Upper lobe of left lung (tissue), 6 donors: ENCODE measurements around the gene SMIM44. TPM values are rescaled to one million over a fixed set of nuclear protein-coding genes. Genes with fewer than 3 reads are reported as not detected.

Source experiments
- ATAC-seq, 2 donors: fragments of 200-7000 bp; cut with Tn5 transposase; one replicate each; pipeline ENCODE4 v1.9.1; 2022; ENCODE audit warnings: mild to moderate bottlenecking in 2 of 2, moderate library complexity in 2 of 2; ENCODE audit not compliant: low FRiP score in 2 of 2
- DNase-seq, 2 donors: peaks; one replicate each; pipeline ENCODE4 v3.0.0-alpha.2; 2019 to 2020
- H3K27ac ChIP-seq, 4 donors: fragments of 200-600 bp; sonication (generic); one replicate each; pipeline ENCODE4 v1.5.1; 2016 to 2019
- H3K27me3 ChIP-seq, 4 donors: fragments of 200-600 bp; sonication (generic); one replicate each; pipeline ENCODE4 v1.5.1; 2017 to 2019
- H3K36me3 ChIP-seq, 4 donors: fragments of 200-600 bp; sonication (generic); one replicate each; pipeline ENCODE4 v1.5.1; 2016 to 2019
- H3K4me1 ChIP-seq, 4 donors: fragments of 200-600 bp; sonication (generic); one replicate each; pipeline ENCODE4 v1.5.1; 2018 to 2019
- H3K4me3 ChIP-seq, 4 donors: fragments of 200-600 bp; sonication (generic); one replicate each; pipeline ENCODE4 v1.5.1; 2017 to 2019; ENCODE audit warnings: mild to moderate bottlenecking in 2 of 4, moderate library complexity in 1 of 4
- H3K9me3 ChIP-seq, 4 donors: fragments of 200-600 bp; sonication (generic); one replicate each; pipeline ENCODE4 v1.5.1; 2018 to 2019
- EP300 ChIP-seq, 4 donors: sonication (generic); formaldehyde crosslinking; IDR thresholded peaks; one replicate each; pipeline ENCODE4 v1.5.1; 2017; ENCODE audit warnings: antibody characterized with exemption in 4 of 4, control low read depth in 2 of 4
- POLR2A ChIP-seq, 4 donors: fragments of 450-650 bp; IDR thresholded peaks; one replicate each; pipeline ENCODE4 v1.5.1; 2016 to 2017; ENCODE audit warnings: antibody characterized with exemption in 4 of 4, mild to moderate bottlenecking in 2 of 4
- POLR2AphosphoS5 ChIP-seq, 2 donors: sonication (generic); formaldehyde crosslinking; IDR thresholded peaks; one replicate each; pipeline ENCODE4 v1.5.1; 2017; ENCODE audit warnings: antibody characterized with exemption in 2 of 2
- WGBS, 2 donors: methylation state at CpG; one replicate each; pipeline ENCODE4 v1.1.5; 2017 to 2018; 5-methylcytosine and 5-hydroxymethylcytosine counted together
- total RNA-seq, 6 donors: library from RNA; depleted of rRNA in 4 of 6; stranded (reverse); fragments of >200 nt in 4 of 6; gene quantifications; one replicate each; pipeline versions ENCODE4 v1.1.0 to v1.2.1, GENCODE V29; 2016 to 2021
- TF ChIP-seq, protein P1 (sequence below), 6 experiments: fragments of 450-650 bp in 4 of 6; fragments of 200-600 bp in 2 of 6; sonication (generic) in 2 of 6; IDR thresholded peaks; one replicate each; pipeline ENCODE4 v1.5.1; 2016 to 2019; ENCODE audit warnings: antibody characterized with exemption in 6 of 6
- donor health status: DM: no; HTN: no; CAD: no; lungs with moderate emphysema.
- donor health status: DM: no; HTN: yes; CAD: no; lungs with severe emphysema.

Gene SMIM44
- total RNA-seq, 6 donors from 2014 or later = not detected

- WGBS, 2 donors = 70 to 78% methylated on average over 8 of the region's 8 CpGs
Observed at GRCh38 chr19:3474010-3474409, 9.2 kb downstream of the SMIM44 start.

DNA sequence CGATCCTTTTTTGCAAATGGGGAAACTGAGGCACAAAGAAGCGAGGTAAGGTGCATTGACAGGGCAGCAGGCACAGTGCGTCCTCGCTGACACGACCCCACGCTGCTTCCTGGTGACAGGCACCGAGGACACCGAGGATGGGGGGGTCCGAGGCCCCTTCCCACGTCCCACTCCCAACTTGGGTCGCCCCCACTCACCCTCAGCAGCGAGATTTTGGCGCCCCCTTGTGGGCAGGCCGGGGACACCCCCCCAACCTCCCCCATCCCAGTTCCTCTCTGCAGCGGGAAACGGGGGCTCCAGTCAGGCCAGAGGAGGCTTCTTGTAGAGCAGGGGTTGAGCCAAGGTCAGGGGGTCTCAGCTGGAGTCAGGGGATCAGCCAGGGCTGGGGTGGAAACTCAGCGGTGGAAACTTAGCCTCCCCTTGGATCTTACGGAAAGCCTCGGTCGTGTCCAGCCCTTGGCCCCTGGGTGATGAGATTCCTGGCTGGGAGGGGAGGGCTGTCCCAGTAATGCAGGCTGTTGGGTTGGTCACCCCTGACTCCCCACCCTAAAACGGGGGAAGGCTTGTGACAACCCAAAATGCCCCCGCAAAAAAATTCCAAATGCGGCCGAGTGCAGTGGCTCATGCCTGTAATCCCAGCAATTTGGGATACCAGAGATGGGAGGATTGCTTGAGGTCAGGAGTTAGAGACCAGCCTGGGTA, 11.1 kb downstream of the SMIM44 start:
- H3K36me3 ChIP-seq = no peaks in the 10 kb centered on the region
- H3K9me3 ChIP-seq = no peaks in the 10 kb centered on the region
- no peak overlapping the region for H3K4me3 ChIP-seq
- peak; percentile 47 to 77 for ATAC-seq
- WGBS, 2 donors = 33 to 38% methylated on average over 16 to 24 of the region's 24 CpGs
- H3K27ac ChIP-seq = no peak overlapping the region
- H3K4me1 ChIP-seq = peaks cover 0 to 20% (median 11%) of the 10 kb centered on the region in 4 donors
- no peak for TF ChIP-seq POLR2AphosphoS5 (IDR thresholded peaks at IDR 0.05)
- TF ChIP-seq POLR2A (IDR thresholded peaks at IDR 0.05) = no peak
- TF ChIP-seq, protein P1, sequence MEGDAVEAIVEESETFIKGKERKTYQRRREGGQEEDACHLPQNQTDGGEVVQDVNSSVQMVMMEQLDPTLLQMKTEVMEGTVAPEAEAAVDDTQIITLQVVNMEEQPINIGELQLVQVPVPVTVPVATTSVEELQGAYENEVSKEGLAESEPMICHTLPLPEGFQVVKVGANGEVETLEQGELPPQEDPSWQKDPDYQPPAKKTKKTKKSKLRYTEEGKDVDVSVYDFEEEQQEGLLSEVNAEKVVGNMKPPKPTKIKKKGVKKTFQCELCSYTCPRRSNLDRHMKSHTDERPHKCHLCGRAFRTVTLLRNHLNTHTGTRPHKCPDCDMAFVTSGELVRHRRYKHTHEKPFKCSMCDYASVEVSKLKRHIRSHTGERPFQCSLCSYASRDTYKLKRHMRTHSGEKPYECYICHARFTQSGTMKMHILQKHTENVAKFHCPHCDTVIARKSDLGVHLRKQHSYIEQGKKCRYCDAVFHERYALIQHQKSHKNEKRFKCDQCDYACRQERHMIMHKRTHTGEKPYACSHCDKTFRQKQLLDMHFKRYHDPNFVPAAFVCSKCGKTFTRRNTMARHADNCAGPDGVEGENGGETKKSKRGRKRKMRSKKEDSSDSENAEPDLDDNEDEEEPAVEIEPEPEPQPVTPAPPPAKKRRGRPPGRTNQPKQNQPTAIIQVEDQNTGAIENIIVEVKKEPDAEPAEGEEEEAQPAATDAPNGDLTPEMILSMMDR (IDR thresholded peaks at IDR 0.05) = peak; percentile 72 to 85 (median 82)
- TF ChIP-seq EP300 (IDR thresholded peaks at IDR 0.05) = no peak
- H3K27me3 ChIP-seq = no peaks in the 10 kb centered on the region
- peak in 1 of 2 donors; percentile 89 for DNase-seq

More at GRCh38 chr19:3474010-3474409, 9.2 kb downstream of the SMIM44 start:
- DNase-seq (no peak), ATAC-seq (no peak)
- no peaks in the 10 kb centered on the region for H3K36me3 ChIP-seq
- H3K4me3 ChIP-seq = no peak overlapping the region
- peaks cover 0 to 3% (median 0%) of the 10 kb centered on the region in 4 donors for H3K27me3 ChIP-seq
- H3K4me1 ChIP-seq = peaks cover 0 to 16% (median 7%) of the 10 kb centered on the region in 4 donors
- TF ChIP-seq POLR2A (IDR thresholded peaks at IDR 0.05) (no peak), POLR2AphosphoS5 (IDR thresholded peaks at IDR 0.05) (no peak), EP300 (IDR thresholded peaks at IDR 0.05) (no peak)
- TF ChIP-seq, protein P1 (IDR thresholded peaks at IDR 0.05) = no peak
- H3K9me3 ChIP-seq = no peaks in the 10 kb centered on the region
- H3K27ac ChIP-seq = no peak overlapping the region

DNA sequence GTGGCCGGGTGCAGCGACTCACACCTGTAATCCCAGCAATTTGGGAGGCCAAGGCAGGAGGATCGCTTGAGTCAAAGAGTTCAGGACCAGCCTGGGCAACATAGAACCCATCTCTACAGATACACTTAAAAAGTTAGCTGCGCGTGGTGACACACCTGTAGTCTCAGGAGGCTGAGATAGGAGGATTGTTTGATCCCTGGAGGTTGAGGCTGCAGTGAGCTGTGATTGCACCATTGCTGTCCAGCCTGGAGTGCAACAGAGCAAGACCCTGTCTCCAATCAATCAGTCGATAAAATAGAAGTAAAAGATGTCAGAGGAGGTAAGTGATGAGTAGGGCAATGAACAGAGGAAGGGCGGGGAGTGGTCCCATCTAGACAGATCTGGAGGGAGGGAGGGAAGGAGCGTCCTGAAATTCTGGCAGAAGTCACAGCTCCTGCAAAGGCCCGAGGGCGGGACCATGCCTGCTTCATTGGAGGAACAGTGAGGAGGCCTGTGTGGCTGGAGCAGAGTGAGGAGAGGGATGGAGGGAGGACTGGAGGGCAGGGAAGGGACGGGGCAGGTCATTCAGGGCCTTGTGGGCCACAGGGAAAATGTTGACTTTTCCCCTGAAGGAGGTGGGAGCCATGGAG, 12.6 kb downstream of the SMIM44 start:
- Histone ChIP-seq H3K36me3 (no peaks in the 10 kb centered on the region), H3K9me3 (no peaks in the 10 kb centered on the region), H3K27me3 (no peaks in the 10 kb centered on the region), H3K4me1 (peaks cover 0 to 20% (median 11%) of the 10 kb centered on the region in 4 donors), H3K4me3 (no peak overlapping the region), H3K27ac (no peak overlapping the region)
- WGBS, 2 donors = 67 to 72% methylated on average over 11 of the region's 11 CpGs
- peak in 1 of 2 donors; percentile 20 for ATAC-seq
- TF ChIP-seq POLR2A (IDR thresholded peaks at IDR 0.05) (no peak), POLR2AphosphoS5 (IDR thresholded peaks at IDR 0.05) (no peak), EP300 (IDR thresholded peaks at IDR 0.05) (no peak)
- TF ChIP-seq, protein P1 (IDR thresholded peaks at IDR 0.05) = no peak
- no peak for DNase-seq

DNA sequence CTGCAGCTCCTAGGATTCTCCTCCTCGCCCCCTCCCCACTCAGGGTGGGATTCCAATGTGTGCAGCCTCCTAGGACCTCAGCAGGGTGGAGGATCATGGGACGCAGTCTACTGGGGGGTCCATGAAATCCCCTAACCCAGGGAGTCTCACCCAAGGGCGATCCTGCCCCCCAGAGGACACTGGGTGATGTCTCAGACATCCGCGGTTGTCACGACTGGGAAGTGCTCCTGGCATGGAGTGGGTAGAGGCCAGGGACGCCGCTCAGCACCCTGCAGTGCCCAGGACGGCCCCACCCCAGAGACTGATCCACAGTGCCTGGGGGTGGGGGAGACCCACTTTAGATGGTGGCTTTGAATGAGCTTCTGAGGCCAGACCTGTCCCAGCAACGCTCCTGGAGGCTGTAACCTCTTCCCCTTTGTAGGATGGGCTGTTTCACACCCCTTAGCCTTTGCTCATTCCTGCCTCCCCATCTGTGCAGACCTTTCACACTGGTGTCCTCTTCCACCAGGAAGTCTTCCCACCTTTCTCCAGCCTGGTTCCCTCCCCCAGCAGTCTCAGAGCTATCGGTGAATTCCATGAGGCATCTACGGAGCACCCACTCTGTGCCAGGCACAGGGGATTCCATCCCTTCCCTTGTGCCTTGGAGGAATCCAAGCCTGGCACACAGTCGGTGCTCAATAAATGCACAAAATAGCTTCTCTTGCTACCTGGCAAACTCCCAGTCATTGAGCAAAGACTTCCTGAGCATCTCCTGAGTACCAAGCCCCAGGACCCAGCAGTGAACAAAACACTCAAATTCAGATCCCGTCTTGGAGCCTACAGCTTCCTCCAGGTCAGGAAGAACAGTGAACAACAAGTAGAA, 13.4 kb downstream of the SMIM44 start:
- no peak for ATAC-seq
- Histone ChIP-seq H3K27ac (peak overlapping the region in 2 of 4 donors; percentile 35 to 46), H3K27me3 (no peaks in the 10 kb centered on the region), H3K4me3 (no peak overlapping the region), H3K36me3 (peaks cover 0 to under 1% (median 0%) of the 10 kb centered on the region in 4 donors), H3K4me1 (peaks cover 0 to 20% (median 11%) of the 10 kb centered on the region in 4 donors), H3K9me3 (no peaks in the 10 kb centered on the region)
- 61 to 80% methylated on average over 6 to 14 of the region's 14 CpGs for WGBS, 2 donors
- no peak for TF ChIP-seq EP300 (IDR thresholded peaks at IDR 0.05)
- TF ChIP-seq, protein P1 (IDR thresholded peaks at IDR 0.05) = peak in 1 of 6 experiments; percentile 10
- DNase-seq = no peak
